Measurements from ENCODE around the gene SCARB2.

SCARB2 gene

GRCh38 chr4:76141241-76141640 lies 72.4 kb downstream of the SCARB2 start:
- Histone ChIP-seq H3K27ac (ENCODE audit: low read depth, low read length) (no peak overlapping the region), H3K9ac (ENCODE audit: low read length in 5 of 5) (peak overlapping the region in 1 of 5 donors; percentile 20), H3K9me3 (ENCODE audit: control insufficient read depth in 5 of 5, low read length in 5 of 5) (no peaks in the 10 kb centered on the region), H3K36me3 (ENCODE audit: control insufficient read depth in 5 of 5, insufficient read depth in 5 of 5, low read length in 5 of 5) (peaks cover 33 to 51% (median 39%) of the 10 kb centered on the region in 5 donors), H3K27me3 (ENCODE audit: control insufficient read depth in 5 of 5, insufficient read depth in 4 of 5, low read length in 5 of 5) (no peaks in the 10 kb centered on the region), H3K4me1 (ENCODE audit: control insufficient read depth in 5 of 5, insufficient read depth in 5 of 5, low read length in 5 of 5) (peaks cover 0 to 7% (median 2%) of the 10 kb centered on the region in 5 donors), H3K4me3 (ENCODE audit: low read depth in 1 of 5, low read length in 5 of 5) (no peak overlapping the region)

DNA sequence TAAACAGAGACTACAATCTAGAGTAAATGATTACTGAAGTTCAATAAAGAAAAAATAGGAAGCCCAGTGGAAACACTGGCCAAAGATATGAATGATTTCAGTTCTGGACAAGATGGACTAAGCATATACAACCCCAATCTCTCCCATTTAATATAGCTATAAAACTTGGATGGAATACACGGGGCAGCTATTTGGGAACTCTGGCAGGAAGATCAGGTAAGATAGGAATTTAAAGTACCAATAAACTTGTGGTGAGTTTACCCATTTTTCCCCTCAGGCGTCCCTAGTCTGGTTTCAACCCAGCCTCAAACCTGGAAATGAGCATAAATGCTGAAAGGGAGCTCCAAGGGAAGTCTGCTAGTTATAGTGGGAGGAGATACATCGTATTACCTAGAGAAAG lies 85.9 kb downstream of the SCARB2 start:
- Histone ChIP-seq H3K36me3 (ENCODE audit: control insufficient read depth in 5 of 5, insufficient read depth in 5 of 5, low read length in 5 of 5) (peaks cover 16 to 42% (median 38%) of the 10 kb centered on the region in 5 donors), H3K27me3 (ENCODE audit: control insufficient read depth in 5 of 5, insufficient read depth in 4 of 5, low read length in 5 of 5) (no peaks in the 10 kb centered on the region), H3K27ac (ENCODE audit: low read depth, low read length) (no peak overlapping the region), H3K4me3 (ENCODE audit: low read depth in 1 of 5, low read length in 5 of 5) (no peak overlapping the region), H3K9me3 (ENCODE audit: control insufficient read depth in 5 of 5, low read length in 5 of 5) (no peaks in the 10 kb centered on the region), H3K4me1 (ENCODE audit: control insufficient read depth in 5 of 5, insufficient read depth in 5 of 5, low read length in 5 of 5) (no peaks in the 10 kb centered on the region), H3K9ac (ENCODE audit: low read length in 5 of 5) (no peak overlapping the region)

DNA sequence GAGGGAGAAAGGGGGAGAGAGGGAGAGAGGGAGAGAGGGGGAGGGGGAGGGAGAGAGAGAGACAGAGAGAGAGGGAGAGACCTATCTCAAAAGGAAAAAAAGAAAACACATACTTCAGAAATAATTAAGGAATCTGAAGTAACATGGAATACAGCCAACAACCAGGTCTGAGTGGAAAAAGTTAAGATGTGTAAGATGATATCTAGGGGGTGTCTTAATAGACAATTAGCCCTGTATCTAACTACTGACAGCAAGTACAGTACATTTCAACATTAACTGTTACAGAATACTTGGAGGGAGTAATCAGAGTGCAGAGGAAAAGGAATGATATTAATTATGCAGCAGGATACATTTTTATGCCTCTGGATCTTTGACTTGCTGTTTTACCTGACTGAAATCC lies 87.8 kb downstream of the SCARB2 start:
- H3K36me3 ChIP-seq (ENCODE audit: control insufficient read depth in 5 of 5, insufficient read depth in 5 of 5, low read length in 5 of 5) = peaks cover 23 to 48% (median 47%) of the 10 kb centered on the region in 5 donors
- no peaks in the 10 kb centered on the region for H3K27me3 ChIP-seq (ENCODE audit: control insufficient read depth in 5 of 5, insufficient read depth in 4 of 5, low read length in 5 of 5)
- H3K27ac ChIP-seq (ENCODE audit: low read depth, low read length) = no peak overlapping the region
- H3K4me1 ChIP-seq (ENCODE audit: control insufficient read depth in 5 of 5, insufficient read depth in 5 of 5, low read length in 5 of 5) = no peaks in the 10 kb centered on the region
- no peak overlapping the region for H3K9ac ChIP-seq (ENCODE audit: low read length in 5 of 5)
- H3K9me3 ChIP-seq (ENCODE audit: control insufficient read depth in 5 of 5, low read length in 5 of 5) = no peaks in the 10 kb centered on the region
- no peak overlapping the region for H3K4me3 ChIP-seq (ENCODE audit: low read depth in 1 of 5, low read length in 5 of 5)

GRCh38 chr4:76120199-76120598 lies 93.4 kb downstream of the SCARB2 start:
- Histone ChIP-seq H3K9ac (ENCODE audit: low read length in 5 of 5) (no peak overlapping the region), H3K27ac (ENCODE audit: low read depth, low read length) (no peak overlapping the region), H3K27me3 (ENCODE audit: control insufficient read depth in 5 of 5, insufficient read depth in 4 of 5, low read length in 5 of 5) (no peaks in the 10 kb centered on the region), H3K4me3 (ENCODE audit: low read depth in 1 of 5, low read length in 5 of 5) (no peak overlapping the region), H3K4me1 (ENCODE audit: control insufficient read depth in 5 of 5, insufficient read depth in 5 of 5, low read length in 5 of 5) (no peaks in the 10 kb centered on the region), H3K9me3 (ENCODE audit: control insufficient read depth in 5 of 5, low read length in 5 of 5) (no peaks in the 10 kb centered on the region), H3K36me3 (ENCODE audit: control insufficient read depth in 5 of 5, insufficient read depth in 5 of 5, low read length in 5 of 5) (peaks cover 46 to 68% (median 58%) of the 10 kb centered on the region in 5 donors)

DNA sequence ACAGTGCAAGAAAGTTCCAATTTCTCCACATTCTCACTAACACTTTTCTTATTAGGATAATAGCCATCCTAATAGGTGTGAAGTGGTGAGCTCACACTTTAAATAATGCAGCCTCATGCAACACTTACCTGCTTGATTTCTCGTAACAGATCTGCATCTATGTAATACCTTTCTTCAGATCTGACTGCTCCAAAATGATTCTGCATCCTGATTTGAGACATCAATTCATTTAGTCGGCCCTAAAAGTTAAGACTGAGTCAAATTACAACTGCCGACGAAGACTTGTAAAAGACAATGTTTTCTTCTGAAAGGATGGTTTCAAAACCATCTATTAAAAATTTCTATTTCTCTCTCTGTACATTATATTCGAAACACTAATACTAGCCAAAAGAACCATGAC lies 96.1 kb downstream of the SCARB2 start:
- Histone ChIP-seq H3K9ac (ENCODE audit: low read length in 5 of 5) (no peak overlapping the region), H3K27ac (ENCODE audit: low read depth, low read length) (no peak overlapping the region), H3K9me3 (ENCODE audit: control insufficient read depth in 5 of 5, low read length in 5 of 5) (no peaks in the 10 kb centered on the region), H3K36me3 (ENCODE audit: control insufficient read depth in 5 of 5, insufficient read depth in 5 of 5, low read length in 5 of 5) (peaks cover 59 to 74% (median 66%) of the 10 kb centered on the region in 5 donors), H3K4me3 (ENCODE audit: low read depth in 1 of 5, low read length in 5 of 5) (no peak overlapping the region), H3K27me3 (ENCODE audit: control insufficient read depth in 5 of 5, insufficient read depth in 4 of 5, low read length in 5 of 5) (no peaks in the 10 kb centered on the region), H3K4me1 (ENCODE audit: control insufficient read depth in 5 of 5, insufficient read depth in 5 of 5, low read length in 5 of 5) (no peaks in the 10 kb centered on the region)

GRCh38 chr4:76116821-76117220 lies 96.8 kb downstream of the SCARB2 start:
- no peaks in the 10 kb centered on the region for H3K4me1 ChIP-seq (ENCODE audit: control insufficient read depth in 5 of 5, insufficient read depth in 5 of 5, low read length in 5 of 5)
- H3K9ac ChIP-seq (ENCODE audit: low read length in 5 of 5) = no peak overlapping the region
- H3K36me3 ChIP-seq (ENCODE audit: control insufficient read depth in 5 of 5, insufficient read depth in 5 of 5, low read length in 5 of 5) = peaks cover 53 to 67% (median 62%) of the 10 kb centered on the region in 5 donors
- H3K9me3 ChIP-seq (ENCODE audit: control insufficient read depth in 5 of 5, low read length in 5 of 5) = no peaks in the 10 kb centered on the region
- H3K27me3 ChIP-seq (ENCODE audit: control insufficient read depth in 5 of 5, insufficient read depth in 4 of 5, low read length in 5 of 5) = no peaks in the 10 kb centered on the region
- H3K4me3 ChIP-seq (ENCODE audit: low read depth in 1 of 5, low read length in 5 of 5) = no peak overlapping the region
- no peak overlapping the region for H3K27ac ChIP-seq (ENCODE audit: low read depth, low read length)
